ENCODE measurements around the gene LRRIQ1. TPM values are rescaled to one million over a fixed set of nuclear protein-coding genes. Genes with fewer than 3 reads are reported as not detected.

The LRRIQ1 gene
- total RNA-seq, 1 experiment from 2014 or later: 0.40 TPM

GRCh38 chr12:85041395-85041794 is 5.2 kb downstream of the LRRIQ1 start:
- DNase-seq (no peak), ATAC-seq (peak; percentile 94)
- POLR2A ChIA-PET (ENCODE audit: unreplicated experiment): no interaction called here
- Histone ChIP-seq H3K36me3 (ENCODE audit: low read depth, low read length) (no peaks in the 10 kb centered on the region), H3K9me3 (ENCODE audit: low read length) (no peaks in the 10 kb centered on the region), H2AFZ (ENCODE audit: low read length) (no peak overlapping the region), H3K4me3 (ENCODE audit: low read length) (no peak overlapping the region), H3F3A (ENCODE audit: low read length, unreplicated experiment) (no peaks in the 10 kb centered on the region), H3K79me2 (ENCODE audit: low read length) (no peaks in the 10 kb centered on the region), H3K4me1 (ENCODE audit: insufficient read depth, low read length) (no peaks in the 10 kb centered on the region), H4K20me1 (ENCODE audit: low read length) (no peaks in the 10 kb centered on the region), H3K27me3 (ENCODE audit: low read length) (0 out of 2 replicates have a peak, but pooled peaks cover 2% of the 10 kb centered on the region), H3K27ac (ENCODE audit: low read length) (no peak overlapping the region), H3K9me2 (replicated peaks; ENCODE audit: low read length) (no peaks in the 10 kb centered on the region), H3K9ac (ENCODE audit: low read length) (no peak overlapping the region), H3K4me2 (ENCODE audit: low read length) (no peak overlapping the region)
- intact Hi-C loops (cut with micrococcal nuclease): no loop called here
- BruUV-seq (replicated peaks): no TSS peak
- TF ChIP-seq EZH2phosphoT487 (IDR thresholded peaks at IDR 0.05; ENCODE audit: borderline replicate concordance, low read length): no peak
- no peak for TF ChIP-seq EZH2 (IDR thresholded peaks at IDR 0.05; ENCODE audit: low read length, unreplicated experiment)
- TF ChIP-seq, protein P1, sequence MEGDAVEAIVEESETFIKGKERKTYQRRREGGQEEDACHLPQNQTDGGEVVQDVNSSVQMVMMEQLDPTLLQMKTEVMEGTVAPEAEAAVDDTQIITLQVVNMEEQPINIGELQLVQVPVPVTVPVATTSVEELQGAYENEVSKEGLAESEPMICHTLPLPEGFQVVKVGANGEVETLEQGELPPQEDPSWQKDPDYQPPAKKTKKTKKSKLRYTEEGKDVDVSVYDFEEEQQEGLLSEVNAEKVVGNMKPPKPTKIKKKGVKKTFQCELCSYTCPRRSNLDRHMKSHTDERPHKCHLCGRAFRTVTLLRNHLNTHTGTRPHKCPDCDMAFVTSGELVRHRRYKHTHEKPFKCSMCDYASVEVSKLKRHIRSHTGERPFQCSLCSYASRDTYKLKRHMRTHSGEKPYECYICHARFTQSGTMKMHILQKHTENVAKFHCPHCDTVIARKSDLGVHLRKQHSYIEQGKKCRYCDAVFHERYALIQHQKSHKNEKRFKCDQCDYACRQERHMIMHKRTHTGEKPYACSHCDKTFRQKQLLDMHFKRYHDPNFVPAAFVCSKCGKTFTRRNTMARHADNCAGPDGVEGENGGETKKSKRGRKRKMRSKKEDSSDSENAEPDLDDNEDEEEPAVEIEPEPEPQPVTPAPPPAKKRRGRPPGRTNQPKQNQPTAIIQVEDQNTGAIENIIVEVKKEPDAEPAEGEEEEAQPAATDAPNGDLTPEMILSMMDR (conservative IDR thresholded peaks at IDR 0.05; ENCODE audit: low read depth, low read length): no peak
- CTCF ChIA-PET: no interaction called here

- H3K36me3 ChIP-seq (ENCODE audit: low read depth, low read length): no peaks in the 10 kb centered on the region
- H3K4me3 ChIP-seq (ENCODE audit: low read length): no peak overlapping the region
- intact Hi-C loops (cut with micrococcal nuclease): no loop called here
- DNase-seq (no peak), ATAC-seq (no peak)
- H3K27ac ChIP-seq (ENCODE audit: low read length): no peak overlapping the region
- H3K27me3 ChIP-seq (ENCODE audit: low read length): 0 out of 2 replicates have a peak, but pooled peaks cover 2% of the 10 kb centered on the region
- H3K9me2 ChIP-seq (replicated peaks; ENCODE audit: low read length): no peaks in the 10 kb centered on the region
- H2AFZ ChIP-seq (ENCODE audit: low read length): no peak overlapping the region
- H3K4me1 ChIP-seq (ENCODE audit: insufficient read depth, low read length): no peaks in the 10 kb centered on the region
- CTCF ChIA-PET: no interaction called here
- no peaks in the 10 kb centered on the region for H3K79me2 ChIP-seq (ENCODE audit: low read length)
- no peak overlapping the region for H3K4me2 ChIP-seq (ENCODE audit: low read length)
- no peaks in the 10 kb centered on the region for H3F3A ChIP-seq (ENCODE audit: low read length, unreplicated experiment)
- POLR2A ChIA-PET (ENCODE audit: unreplicated experiment): no interaction called here
- no peaks in the 10 kb centered on the region for H4K20me1 ChIP-seq (ENCODE audit: low read length)
- no peaks in the 10 kb centered on the region for H3K9me3 ChIP-seq (ENCODE audit: low read length)
- no peak overlapping the region for H3K9ac ChIP-seq (ENCODE audit: low read length)
- TF ChIP-seq, protein P1 (conservative IDR thresholded peaks at IDR 0.05; ENCODE audit: low read depth, low read length): no peak
- TF ChIP-seq EZH2phosphoT487 (IDR thresholded peaks at IDR 0.05; ENCODE audit: borderline replicate concordance, low read length): no peak
- no peak for TF ChIP-seq EZH2 (IDR thresholded peaks at IDR 0.05; ENCODE audit: low read length, unreplicated experiment)
- BruUV-seq (replicated peaks): no TSS peak
Observed at GRCh38 chr12:85043829-85044228, 7.7 kb downstream of the LRRIQ1 start.

- Histone ChIP-seq H3K4me1 (ENCODE audit: insufficient read depth, low read length) (no peaks in the 10 kb centered on the region), H3K79me2 (ENCODE audit: low read length) (no peaks in the 10 kb centered on the region), H2AFZ (ENCODE audit: low read length) (no peak overlapping the region), H3K4me3 (ENCODE audit: low read length) (no peak overlapping the region), H3K27me3 (ENCODE audit: low read length) (peaks cover 26% of the 10 kb centered on the region; the same call in 1 of the 2 replicates), H3K9me3 (ENCODE audit: low read length) (no peaks in the 10 kb centered on the region), H3K36me3 (ENCODE audit: low read depth, low read length) (no peaks in the 10 kb centered on the region), H3F3A (ENCODE audit: low read length, unreplicated experiment) (no peaks in the 10 kb centered on the region), H3K4me2 (ENCODE audit: low read length) (no peak overlapping the region), H3K9ac (ENCODE audit: low read length) (no peak overlapping the region), H3K9me2 (replicated peaks; ENCODE audit: low read length) (no peaks in the 10 kb centered on the region), H3K27ac (ENCODE audit: low read length) (no peak overlapping the region), H4K20me1 (ENCODE audit: low read length) (no peaks in the 10 kb centered on the region)
- DNase-seq: peak; percentile 79
- no TSS peak for BruUV-seq (replicated peaks)
- POLR2A ChIA-PET (ENCODE audit: unreplicated experiment): no interaction called here
- no peak; the same call in 1 of the 2 replicates for ATAC-seq
- TF ChIP-seq EZH2 (IDR thresholded peaks at IDR 0.05; ENCODE audit: low read length, unreplicated experiment) (no peak), EZH2phosphoT487 (IDR thresholded peaks at IDR 0.05; ENCODE audit: borderline replicate concordance, low read length) (no peak)
- TF ChIP-seq, protein P1 (conservative IDR thresholded peaks at IDR 0.05; ENCODE audit: low read depth, low read length): peak; percentile 85
- intact Hi-C loops (cut with micrococcal nuclease): loop anchor here (1.0 to 2.0 kb wide), 2 partner anchors 29 to 183 kb away; no protein-coding TSS in a partner anchor
- CTCF ChIA-PET: no interaction called here
Observed at GRCh38 chr12:85057370-85057963, 21.3 kb downstream of the LRRIQ1 start.
